GM18873 (cell line): Measurements from ENCODE around the gene SAPCD2.

ENCODE experiments used
- ATAC-seq: cut with Tn5 transposase; IDR thresholded peaks from one replicate; pipeline ENCODE4 v1.9.1; 2021; ENCODE audit warnings: mild to moderate bottlenecking, moderate library complexity, moderate number of reproducible peaks; ENCODE audit not compliant: unreplicated experiment, low FRiP score

Gene SAPCD2

GRCh38 chr9:137082925-137083290 is 12.6 kb upstream of the SAPCD2 start:
- ATAC-seq = no peak

DNA sequence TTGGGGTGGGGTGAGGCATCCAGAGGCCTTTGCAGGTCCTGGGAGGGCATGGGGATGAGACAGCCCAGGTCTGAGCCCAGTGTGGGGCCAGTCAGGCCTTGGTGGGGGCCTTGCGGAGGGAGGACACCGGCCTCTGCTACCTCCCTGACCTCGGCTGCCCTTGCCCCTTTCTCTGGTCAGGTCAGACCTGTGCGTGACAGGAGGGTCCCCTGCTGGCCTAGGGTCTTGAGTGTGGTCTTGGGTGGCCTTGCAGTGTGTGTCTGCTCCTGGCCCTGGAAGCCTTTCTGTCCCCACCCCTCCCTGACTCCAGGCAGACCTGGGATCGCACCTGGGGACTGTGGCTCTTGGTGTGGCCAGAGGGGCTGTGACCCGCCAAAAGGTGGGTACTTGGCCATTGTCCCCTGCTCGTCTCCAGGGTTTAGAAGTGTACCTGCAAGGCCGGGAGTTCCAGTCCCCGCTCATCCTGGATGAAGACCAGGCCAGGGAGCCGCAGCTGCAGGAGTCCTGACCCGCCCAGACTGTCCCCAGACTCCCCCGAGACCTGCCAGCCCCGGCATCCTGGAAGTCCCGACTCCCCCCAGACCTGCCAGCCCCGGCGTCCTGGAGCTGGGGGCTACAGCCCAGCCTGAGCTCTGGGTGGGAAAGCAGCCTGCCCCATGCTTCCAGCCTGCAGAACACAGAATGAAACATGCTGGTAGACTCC is 12.0 kb upstream of the SAPCD2 start:
- no peak for ATAC-seq

DNA sequence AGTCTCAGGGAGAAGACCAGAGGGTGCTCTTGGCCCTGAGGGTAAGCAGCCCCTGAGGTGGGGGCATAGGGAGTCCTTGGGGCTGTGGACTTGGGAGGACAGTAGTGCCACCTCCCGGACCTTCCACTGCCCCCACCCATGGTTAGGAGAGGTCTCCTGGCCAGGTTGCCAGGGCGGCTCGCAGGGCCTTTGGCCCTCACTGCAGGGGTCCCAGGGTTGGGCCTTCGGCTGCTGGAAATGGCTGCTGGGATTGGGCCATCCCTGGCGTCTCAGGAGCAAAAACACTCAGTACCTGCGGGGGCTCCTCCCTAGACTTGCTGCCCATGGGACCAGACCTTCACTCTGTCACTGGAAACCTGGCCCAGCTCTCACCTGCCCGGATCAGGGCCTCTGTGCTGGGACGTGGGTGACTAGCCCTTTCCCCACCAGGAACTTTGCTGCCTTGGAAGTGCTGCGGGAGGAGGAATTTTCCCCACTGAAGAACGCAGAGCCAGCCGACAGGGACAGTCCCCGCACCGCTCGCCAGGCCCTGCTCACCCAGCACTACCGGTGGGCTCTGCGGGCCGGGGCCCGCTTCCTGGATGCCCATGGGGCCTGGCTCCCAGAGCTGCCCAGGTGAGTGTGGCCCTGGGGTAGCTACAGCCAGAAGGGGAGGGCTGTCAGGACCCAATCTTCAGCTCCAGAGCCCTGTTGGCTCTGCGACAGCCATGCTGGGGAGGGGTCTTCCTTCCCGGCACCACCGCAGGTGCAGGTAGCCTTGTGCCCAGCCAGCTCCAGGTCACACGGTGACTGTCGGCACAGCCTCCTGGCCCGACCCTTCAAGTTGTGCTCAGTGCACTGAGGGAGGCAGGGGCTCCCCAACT is 10.1 kb upstream of the SAPCD2 start:
- no peak for ATAC-seq

DNA sequence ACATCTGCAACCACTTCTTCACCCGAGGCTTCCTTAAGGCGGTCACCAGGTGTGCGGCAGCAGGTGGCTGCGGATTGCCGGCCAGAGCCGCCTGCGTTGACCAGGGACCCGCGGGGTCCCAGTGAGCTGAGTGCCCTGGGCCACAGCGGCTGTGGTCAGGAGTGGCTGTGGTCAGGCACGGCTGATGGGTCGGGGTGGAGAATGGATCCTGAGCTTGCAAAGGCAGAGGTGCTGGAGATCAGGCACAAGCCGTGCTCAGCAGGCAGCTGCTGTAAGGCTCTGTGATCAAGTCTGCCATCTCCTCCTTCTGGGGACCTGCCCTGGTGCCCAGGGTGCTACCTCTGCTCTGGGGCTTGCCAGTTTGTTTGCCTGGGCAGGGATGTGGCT is 9.0 kb upstream of the SAPCD2 start:
- no peak for ATAC-seq

DNA sequence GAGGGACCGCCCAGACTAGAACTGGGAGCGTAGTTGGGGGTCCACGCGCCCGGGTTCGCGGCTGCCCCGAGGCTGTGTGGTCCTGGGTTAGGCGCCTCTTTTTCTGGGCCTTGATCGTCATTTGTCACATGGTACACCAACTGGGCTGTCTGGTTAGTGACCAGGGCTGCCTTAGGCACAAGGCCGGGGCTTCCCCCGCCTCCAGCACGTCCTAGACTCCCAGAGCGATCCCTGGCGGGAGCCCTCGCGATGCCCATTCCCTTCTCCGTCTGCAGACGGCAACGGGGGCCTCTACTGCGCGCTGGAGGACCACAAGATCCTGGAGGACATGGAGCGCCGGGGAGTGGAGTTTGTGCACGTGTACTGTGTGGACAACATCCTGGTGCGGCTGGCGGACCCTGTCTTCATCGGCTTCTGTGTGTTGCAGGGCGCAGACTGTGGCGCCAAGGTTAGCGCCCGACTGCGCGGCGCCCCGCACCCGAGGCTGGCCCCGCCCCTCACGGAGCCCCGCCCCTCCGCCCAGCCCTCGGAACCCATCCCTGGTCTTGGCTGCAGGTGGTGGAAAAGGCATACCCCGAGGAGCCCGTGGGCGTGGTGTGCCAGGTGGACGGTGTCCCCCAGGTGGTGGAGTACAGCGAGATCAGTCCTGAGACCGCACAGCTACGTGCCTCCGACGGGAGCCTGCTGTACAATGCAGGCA is 8.5 kb upstream of the SAPCD2 start:
- no peak for ATAC-seq

DNA sequence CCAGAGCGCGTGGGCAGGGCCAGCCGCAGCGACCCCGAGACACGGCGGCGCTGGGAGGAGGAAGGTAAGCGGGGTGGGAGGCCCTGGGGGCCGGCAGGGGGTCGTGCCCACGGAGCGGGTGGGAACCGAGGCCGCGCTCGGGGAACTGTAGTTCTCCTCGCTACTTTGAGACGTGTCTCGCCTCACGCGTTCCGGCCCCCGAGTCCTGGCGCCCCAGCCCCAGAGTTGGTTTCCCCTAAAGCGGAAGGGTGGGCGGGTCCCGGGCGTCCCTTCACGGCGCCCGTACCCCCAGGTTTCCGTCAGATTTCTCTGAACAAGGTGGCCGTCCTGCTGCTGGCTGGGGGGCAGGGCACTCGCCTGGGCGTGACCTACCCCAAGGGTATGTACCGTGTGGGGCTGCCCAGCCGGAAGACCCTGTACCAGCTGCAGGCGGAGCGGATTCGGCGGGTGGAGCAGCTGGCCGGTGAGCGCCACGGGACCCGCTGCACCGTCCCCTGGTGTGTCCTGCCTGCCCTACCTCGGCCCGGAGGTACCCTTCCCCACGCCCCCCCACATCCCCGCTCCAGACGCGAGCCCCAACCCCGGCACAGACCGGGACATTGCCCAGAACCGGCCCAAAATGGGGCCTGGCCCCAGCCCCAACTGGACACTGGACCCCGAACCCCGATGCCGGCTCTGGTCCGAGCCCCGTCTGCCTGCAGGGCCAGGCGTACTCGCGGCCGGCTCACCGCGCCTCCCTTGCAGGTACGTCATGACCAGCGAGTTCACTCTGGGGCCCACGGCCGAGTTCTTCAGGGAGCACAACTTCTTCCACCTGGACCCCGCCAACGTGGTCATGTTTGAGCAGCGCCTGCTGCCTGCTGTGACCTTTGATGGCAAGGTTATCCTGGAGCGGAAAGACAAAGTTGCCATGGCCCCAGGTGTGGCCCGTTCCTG is 7.7 kb upstream of the SAPCD2 start:
- no peak for ATAC-seq

- ATAC-seq = no peak
Observed at GRCh38 chr9:137077010-137077747, 6.8 kb upstream of the SAPCD2 start, which contains the start of gene UAP1L1. Gene UAP1L1, plus strand, starts transcription at chr9:137077517. Its CDS starts 16 bp downstream, at chr9:137077533.

DNA sequence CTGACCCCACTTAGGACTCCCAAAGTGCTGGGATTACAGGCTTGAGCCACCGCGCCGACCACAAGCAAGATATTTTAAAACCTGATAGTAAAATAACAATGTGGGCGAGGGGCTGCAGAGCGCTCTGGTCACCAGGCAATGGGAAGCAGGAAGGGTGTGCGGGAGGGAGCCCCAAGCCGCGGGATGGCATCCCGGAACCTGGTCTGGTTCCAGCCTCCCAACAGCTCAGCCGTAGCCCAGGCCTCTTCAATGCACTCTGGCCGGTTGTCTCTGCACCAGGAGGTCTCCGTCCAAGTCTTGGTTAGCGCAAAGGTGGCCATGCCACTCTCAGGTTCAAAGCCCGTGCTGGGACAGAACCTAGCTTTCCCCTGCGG is 6.3 kb upstream of the SAPCD2 start:
- ATAC-seq = no peak

DNA sequence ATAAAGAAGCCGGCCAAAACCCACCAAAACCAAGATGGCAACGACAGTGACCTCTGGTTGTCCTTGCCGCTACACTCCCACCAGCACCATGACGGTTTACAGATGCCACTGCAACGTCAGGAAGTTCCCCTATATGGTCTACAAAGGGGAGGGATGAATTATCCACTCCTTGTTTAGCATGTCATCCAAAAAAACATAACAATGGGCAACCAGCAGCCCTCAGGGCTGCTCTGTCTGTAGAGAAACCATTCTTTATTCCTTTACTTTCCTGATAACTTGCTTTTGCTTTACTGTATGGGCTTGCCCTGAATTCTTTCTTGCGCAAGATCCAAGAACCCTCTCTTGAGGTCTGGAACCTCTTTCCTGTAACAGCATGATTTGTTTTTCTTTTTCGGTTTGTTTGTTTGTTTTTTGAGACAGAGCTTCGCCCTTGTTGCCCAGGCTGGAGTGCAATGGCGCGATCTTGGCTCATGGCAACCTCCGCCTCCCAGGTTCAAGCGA is 5.0 kb upstream of the SAPCD2 start:
- ATAC-seq = no peak

- no peak for ATAC-seq
Observed at GRCh38 chr9:137074657-137075274, 4.4 kb upstream of the SAPCD2 start.

DNA sequence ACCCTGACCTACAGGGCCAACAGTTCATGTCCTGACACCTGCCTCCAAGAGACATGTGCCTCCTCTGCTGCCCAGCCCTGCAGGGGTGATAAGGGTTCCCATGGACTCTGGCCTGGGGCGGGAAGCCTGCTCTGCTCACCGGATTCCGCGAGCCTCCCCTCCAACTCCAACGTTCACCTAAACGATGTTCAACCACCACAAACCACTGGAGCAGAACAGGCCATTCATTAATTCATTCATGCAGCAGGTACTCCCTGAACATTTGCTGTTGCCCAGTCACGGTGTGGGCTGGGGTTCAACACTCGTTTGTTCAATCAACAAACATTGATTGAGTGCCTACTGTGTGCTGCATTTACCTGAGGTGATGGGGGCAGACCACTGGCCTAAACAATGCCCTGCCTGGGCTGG is 3.6 kb upstream of the SAPCD2 start:
- ATAC-seq = no peak

GRCh38 chr9:137071282-137071681 is 925 bp upstream of the SAPCD2 start:
- ATAC-seq = no peak

DNA sequence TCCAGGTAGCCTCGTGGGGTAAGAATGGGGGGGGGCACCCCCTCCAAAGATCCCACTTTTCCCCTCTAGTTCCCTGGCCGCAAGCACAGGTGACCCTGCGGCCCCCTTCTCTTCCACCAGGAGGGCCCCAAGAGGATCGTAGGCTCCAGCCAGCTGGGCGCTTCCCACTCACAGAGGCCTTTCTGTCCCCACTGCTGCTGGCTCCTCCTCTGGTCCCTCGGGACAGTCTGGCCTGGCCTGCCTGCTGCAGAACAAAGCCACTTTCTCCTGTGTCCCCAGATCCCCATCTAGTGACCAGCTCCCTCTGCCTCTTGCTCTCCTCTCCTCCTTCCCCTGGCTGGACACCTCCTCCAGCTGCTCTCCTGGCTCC is 534 bp upstream of the SAPCD2 start:
- ATAC-seq = no peak

- ATAC-seq = no peak
Observed at GRCh38 chr9:137069508-137070091, 757 bp downstream of the SAPCD2 start.

- ATAC-seq = no peak
Observed at GRCh38 chr9:137068539-137069507, 1.5 kb downstream of the SAPCD2 start.

GRCh38 chr9:137067860-137068538 is 2.4 kb downstream of the SAPCD2 start:
- ATAC-seq = no peak
